ENCODE data around the gene RGS17. TPM values are rescaled to one million over a fixed set of nuclear protein-coding genes. Genes with fewer than 3 reads are reported as not detected.

The RGS17 gene
- polyA plus RNA-seq, 6 donors from 2014 or later: not detected

Other genes with a start within 250 kb of the RGS17 start
- gene FBXO5, start 148.2 kb downstream of the RGS17 start, polyA plus RNA-seq (ENCODE audit: low read depth in 6 of 6): 10 to 100 TPM in 2 of 6 donors, 1 to 10 TPM in 4; 6.9 to 12.6 (median 8.1) TPM
- gene MTRF1L, start 128.6 kb downstream of the RGS17 start, polyA plus RNA-seq (ENCODE audit: low read depth in 6 of 6): 10 to 100 TPM; 11.1 to 15.6 (median 13.9) TPM

Data from naive B cell (primary cell).